WTC11 (cell line): Measurements from ENCODE around the gene CACNG7. TPM values are rescaled to one million over a fixed set of nuclear protein-coding genes. Genes with fewer than 3 reads are reported as not detected.

ENCODE experiments used
- ATAC-seq: fragments of 200-7000 bp; cut with Tn5 transposase; 2 replicates; pipeline ENCODE4 v1.10.0; 2021; ENCODE audit warnings: mild to moderate bottlenecking, moderate library complexity
- CTCF ChIA-PET: fragments of 300-600 bp; sonication (Branson Sonifier 250); formaldehyde crosslinking; loops from one replicate; lab custom pipeline; 2021; ENCODE audit warnings: antibody characterized with exemption; lab: Charles Lee
- POLR2A ChIA-PET: fragments of 350-600 bp; sonication (Branson Sonifier 250); formaldehyde crosslinking; loops from one replicate; lab custom pipeline; 2021; ENCODE audit warnings: antibody characterized with exemption; lab: Charles Lee
- DNase-seq: peaks from one replicate; pipeline ENCODE4 v3.0.0; 2021; ENCODE audit warnings: low spot score
- H3K27ac Mint-ChIP-seq: 2 replicates; pipeline ENCODE4 v1.8.0; 2021; ENCODE audit warnings: mixed read lengths
- H3K27me3 Mint-ChIP-seq: 2 replicates; pipeline ENCODE4 v1.8.0; 2021; ENCODE audit warnings: low read depth, mild to moderate bottlenecking, moderate library complexity, mixed read lengths
- H3K36me3 Mint-ChIP-seq: 2 replicates; pipeline ENCODE4 v1.8.0; 2021; ENCODE audit warnings: mixed read lengths
- H3K4me1 Mint-ChIP-seq: 2 replicates; pipeline ENCODE4 v1.8.0; 2022; ENCODE audit warnings: mixed read lengths
- H3K4me3 Mint-ChIP-seq: 2 replicates; pipeline ENCODE4 v1.8.0; 2021; ENCODE audit warnings: mild to moderate bottlenecking, moderate library complexity, mixed read lengths
- H3K9me3 Mint-ChIP-seq: 2 replicates; pipeline ENCODE4 v1.8.0; 2021; ENCODE audit warnings: mixed read lengths
- CREM ChIP-seq: sonication (generic); formaldehyde crosslinking; IDR thresholded peaks from 2 replicates; pipeline ENCODE4 v1.8.1; 2022; ENCODE audit warnings: mild to moderate bottlenecking, missing genetic modification reagents, moderate library complexity
- ELF4 ChIP-seq: sonication (generic); formaldehyde crosslinking; IDR thresholded peaks from 2 replicates; pipeline ENCODE4 v1.8.1; 2022; ENCODE audit warnings: low read depth, mild to moderate bottlenecking, moderate library complexity, missing genetic modification reagents
- OVOL2 ChIP-seq: fragments of 250-450 bp; sonication (Bioruptor Pico); IDR thresholded peaks from 2 replicates; pipeline ENCODE4 v1.9.0; 2021; ENCODE audit warnings: mild to moderate bottlenecking, borderline replicate concordance
- total RNA-seq: library from RNA; stranded (reverse); gene quantifications from 3 replicates; pipeline ENCODE4 v1.2.3, GENCODE V29; 2021
- TF ChIP-seq, protein P1 (sequence below): sonication (generic); formaldehyde crosslinking; IDR thresholded peaks from 2 replicates; pipeline ENCODE4 v1.8.0; 2022; ENCODE audit warnings: mild to moderate bottlenecking, missing genetic modification reagents
- TF ChIP-seq, protein P2 (sequence below): fragments of 250-450 bp; sonication (Bioruptor Pico); IDR thresholded peaks from 2 replicates; pipeline ENCODE4 v1.9.0; 2021; ENCODE audit warnings: moderate library complexity, mild to moderate bottlenecking, inconsistent platforms, borderline replicate concordance
- TF ChIP-seq, protein P3 (sequence below): fragments of 250-450 bp; sonication (Bioruptor Pico); IDR thresholded peaks from 2 replicates; pipeline ENCODE4 v1.9.0; 2021; ENCODE audit warnings: mild to moderate bottlenecking
- TF ChIP-seq, protein P4 (sequence below): sonication (generic); formaldehyde crosslinking; IDR thresholded peaks from 2 replicates; pipeline ENCODE4 v1.8.0; 2022; ENCODE audit warnings: mild to moderate bottlenecking, missing genetic modification reagents
- TF ChIP-seq, protein P5 (sequence below): fragments of 250-450 bp; sonication (Bioruptor Pico); conservative IDR thresholded peaks from 2 replicates; pipeline ENCODE4 v1.9.0; 2021; ENCODE audit warnings: mild to moderate bottlenecking
- TF ChIP-seq, protein P6 (sequence below): fragments of 250-450 bp; sonication (Bioruptor Pico); IDR thresholded peaks from 2 replicates; pipeline ENCODE4 v1.8.0; 2021; ENCODE audit warnings: mild to moderate bottlenecking

The CACNG7 gene
- total RNA-seq, 1 experiment from 2014 or later = 33.3 TPM

DNA sequence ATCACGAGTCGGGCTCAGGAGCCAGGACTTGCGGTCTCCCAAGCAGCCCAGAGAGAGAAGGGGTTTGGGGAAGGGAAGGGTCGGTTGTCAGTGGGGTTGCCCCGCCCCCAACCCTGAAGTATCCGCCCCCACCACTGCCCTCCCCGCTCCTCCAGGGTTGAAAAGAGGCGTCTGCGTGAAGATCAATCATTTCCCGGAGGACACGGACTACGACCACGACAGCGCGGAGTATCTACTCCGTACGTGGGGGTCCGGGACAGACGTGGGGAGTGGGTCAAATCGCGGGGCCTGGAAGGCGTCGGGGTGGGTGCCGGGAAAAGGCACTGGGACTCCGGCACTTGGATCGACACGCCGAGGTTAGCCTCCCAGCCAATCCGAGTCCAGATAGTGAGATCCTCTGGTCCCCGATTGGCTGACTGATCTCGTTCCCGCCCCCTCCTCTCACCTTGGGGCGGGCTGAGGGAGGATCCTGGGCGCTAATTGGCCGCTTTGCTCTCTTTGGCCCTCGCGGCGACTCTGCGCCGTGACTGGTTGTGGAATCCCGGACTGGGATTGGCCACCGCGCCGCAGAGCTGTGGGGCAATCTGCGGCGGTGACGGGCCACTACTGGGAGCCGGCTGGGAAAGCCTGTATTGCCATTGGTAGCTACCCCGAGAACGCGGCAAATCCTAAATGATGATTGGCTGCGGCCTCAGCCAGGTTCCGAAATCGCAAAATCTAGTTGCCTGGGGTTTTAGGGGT is 69.1 kb downstream of the CACNG7 start (continued):
- TF ChIP-seq, protein P1, sequence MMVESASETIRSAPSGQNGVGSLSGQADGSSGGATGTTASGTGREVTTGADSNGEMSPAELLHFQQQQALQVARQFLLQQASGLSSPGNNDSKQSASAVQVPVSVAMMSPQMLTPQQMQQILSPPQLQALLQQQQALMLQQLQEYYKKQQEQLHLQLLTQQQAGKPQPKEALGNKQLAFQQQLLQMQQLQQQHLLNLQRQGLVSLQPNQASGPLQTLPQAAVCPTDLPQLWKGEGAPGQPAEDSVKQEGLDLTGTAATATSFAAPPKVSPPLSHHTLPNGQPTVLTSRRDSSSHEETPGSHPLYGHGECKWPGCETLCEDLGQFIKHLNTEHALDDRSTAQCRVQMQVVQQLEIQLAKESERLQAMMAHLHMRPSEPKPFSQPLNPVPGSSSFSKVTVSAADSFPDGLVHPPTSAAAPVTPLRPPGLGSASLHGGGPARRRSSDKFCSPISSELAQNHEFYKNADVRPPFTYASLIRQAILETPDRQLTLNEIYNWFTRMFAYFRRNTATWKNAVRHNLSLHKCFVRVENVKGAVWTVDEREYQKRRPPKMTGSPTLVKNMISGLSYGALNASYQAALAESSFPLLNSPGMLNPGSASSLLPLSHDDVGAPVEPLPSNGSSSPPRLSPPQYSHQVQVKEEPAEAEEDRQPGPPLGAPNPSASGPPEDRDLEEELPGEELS = 0 out of 2 replicates have a peak, but pooled peaks have one; percentile 26
- 0 out of 2 replicates have a peak, but pooled peaks have one; percentile 29 for TF ChIP-seq CREM (CRISPR knock-in tag)
- TF ChIP-seq, protein P2, sequence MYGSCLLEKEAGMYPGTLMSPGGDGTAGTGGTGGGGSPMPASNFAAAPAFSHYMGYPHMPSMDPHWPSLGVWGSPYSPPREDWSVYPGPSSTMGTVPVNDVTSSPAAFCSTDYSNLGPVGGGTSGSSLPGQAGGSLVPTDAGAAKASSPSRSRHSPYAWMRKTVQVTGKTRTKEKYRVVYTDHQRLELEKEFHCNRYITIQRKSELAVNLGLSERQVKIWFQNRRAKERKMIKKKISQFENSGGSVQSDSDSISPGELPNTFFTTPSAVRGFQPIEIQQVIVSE (CRISPR knock-in tag) = no peak

DNA sequence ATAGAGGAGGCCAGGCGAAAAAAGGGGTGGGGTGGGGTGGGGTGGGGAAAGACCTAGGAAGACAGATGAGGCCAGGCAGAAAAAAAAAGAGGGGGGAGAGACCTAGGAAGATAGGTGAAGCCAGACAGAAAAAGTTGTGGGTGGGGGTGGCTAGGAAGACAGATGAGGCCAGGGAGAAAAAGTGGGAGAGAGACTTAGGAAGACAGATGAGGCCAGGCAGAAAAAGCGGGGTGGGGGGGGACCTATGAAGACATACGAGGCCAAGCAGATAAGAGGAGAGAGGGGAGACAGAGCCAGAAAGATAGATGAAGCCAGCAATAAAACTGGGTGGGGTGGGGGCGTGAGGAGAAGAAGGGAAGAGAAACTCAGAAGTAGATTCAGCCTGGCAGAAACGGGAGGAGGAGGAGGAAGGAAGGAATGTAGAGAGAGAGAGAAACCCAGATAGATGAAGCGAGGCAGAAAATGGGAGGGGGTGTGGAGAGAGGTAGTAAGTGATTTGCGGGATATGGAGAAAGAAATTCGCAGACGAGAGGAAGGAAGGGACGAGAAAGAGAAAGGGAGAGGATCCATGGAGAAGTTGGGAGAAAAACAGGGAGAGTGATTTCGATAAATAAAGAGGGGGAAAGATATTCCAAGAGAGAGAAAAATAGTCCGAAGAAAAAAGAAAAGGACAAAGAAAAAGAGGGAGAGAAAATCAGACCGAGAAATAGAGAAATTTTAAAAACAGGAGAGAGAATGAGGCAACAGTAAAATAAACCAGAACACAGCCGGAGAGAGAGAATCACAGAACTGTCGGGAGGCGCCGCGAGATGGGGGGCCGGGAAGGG is 70.1 kb downstream of the CACNG7 start:
- DNase-seq (no peak), ATAC-seq (no peak)
- peaks cover 4% of the 10 kb centered on the region; the same call in 1 of the 2 replicates for H3K27me3 Mint-ChIP-seq
- peak overlapping the region; percentile 95 for H3K27ac Mint-ChIP-seq
- H3K9me3 Mint-ChIP-seq = no peaks in the 10 kb centered on the region
- peaks cover 4% of the 10 kb centered on the region; the same call in 1 of the 2 replicates for H3K36me3 Mint-ChIP-seq
- H3K4me3 Mint-ChIP-seq = peak overlapping the region; percentile 93
- TF ChIP-seq, protein P3, sequence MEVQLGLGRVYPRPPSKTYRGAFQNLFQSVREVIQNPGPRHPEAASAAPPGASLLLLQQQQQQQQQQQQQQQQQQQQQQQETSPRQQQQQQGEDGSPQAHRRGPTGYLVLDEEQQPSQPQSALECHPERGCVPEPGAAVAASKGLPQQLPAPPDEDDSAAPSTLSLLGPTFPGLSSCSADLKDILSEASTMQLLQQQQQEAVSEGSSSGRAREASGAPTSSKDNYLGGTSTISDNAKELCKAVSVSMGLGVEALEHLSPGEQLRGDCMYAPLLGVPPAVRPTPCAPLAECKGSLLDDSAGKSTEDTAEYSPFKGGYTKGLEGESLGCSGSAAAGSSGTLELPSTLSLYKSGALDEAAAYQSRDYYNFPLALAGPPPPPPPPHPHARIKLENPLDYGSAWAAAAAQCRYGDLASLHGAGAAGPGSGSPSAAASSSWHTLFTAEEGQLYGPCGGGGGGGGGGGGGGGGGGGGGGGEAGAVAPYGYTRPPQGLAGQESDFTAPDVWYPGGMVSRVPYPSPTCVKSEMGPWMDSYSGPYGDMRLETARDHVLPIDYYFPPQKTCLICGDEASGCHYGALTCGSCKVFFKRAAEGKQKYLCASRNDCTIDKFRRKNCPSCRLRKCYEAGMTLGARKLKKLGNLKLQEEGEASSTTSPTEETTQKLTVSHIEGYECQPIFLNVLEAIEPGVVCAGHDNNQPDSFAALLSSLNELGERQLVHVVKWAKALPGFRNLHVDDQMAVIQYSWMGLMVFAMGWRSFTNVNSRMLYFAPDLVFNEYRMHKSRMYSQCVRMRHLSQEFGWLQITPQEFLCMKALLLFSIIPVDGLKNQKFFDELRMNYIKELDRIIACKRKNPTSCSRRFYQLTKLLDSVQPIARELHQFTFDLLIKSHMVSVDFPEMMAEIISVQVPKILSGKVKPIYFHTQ (CRISPR knock-in tag) = peak; percentile 53
- TF ChIP-seq, protein P4, sequence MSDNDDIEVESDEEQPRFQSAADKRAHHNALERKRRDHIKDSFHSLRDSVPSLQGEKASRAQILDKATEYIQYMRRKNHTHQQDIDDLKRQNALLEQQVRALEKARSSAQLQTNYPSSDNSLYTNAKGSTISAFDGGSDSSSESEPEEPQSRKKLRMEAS (CRISPR knock-in tag) = no peak
- TF ChIP-seq OVOL2 (CRISPR knock-in tag) = no peak
- TF ChIP-seq, protein P5, sequence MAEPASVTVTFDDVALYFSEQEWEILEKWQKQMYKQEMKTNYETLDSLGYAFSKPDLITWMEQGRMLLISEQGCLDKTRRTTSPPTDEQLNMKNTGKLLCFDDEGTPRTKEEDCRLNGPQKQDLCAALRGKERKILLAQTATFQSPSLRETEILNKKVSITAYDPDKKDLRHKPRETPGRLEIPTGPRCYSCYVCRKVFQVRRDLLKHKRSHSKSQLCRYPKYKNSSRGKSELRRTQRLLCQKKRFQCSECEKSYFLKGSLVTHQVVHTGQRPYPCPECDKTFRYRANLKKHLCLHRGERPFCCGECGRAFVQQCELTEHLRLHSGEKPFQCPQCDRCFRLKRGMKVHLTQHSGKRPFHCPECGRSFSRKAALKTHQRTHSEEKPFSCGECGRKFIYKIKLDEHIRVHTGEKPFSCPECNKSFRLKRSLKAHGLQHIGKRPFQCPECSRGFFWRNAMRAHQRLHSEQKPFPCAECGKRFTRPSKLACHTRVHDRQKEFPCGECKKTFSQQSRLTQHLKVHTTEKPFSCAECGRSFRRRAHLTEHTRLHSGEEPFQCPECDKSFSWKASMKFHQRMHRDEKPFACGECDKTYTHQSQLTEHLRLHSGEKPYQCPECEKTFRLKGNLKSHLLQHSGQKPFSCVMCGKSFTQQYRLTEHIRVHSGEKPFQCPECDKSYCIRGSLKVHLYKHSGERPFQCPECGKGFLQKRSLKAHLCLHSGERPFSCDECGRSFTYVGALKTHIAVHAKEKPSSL (CRISPR knock-in tag) = no peak
- no peak for TF ChIP-seq ELF4 (CRISPR knock-in tag)
- TF ChIP-seq, protein P6, sequence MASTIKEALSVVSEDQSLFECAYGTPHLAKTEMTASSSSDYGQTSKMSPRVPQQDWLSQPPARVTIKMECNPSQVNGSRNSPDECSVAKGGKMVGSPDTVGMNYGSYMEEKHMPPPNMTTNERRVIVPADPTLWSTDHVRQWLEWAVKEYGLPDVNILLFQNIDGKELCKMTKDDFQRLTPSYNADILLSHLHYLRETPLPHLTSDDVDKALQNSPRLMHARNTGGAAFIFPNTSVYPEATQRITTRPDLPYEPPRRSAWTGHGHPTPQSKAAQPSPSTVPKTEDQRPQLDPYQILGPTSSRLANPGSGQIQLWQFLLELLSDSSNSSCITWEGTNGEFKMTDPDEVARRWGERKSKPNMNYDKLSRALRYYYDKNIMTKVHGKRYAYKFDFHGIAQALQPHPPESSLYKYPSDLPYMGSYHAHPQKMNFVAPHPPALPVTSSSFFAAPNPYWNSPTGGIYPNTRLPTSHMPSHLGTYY (CRISPR knock-in tag) = 0 out of 2 replicates have a peak, but pooled peaks have one; percentile 62
- H3K4me1 Mint-ChIP-seq = peaks cover 15% of the 10 kb centered on the region
- POLR2A ChIA-PET = interaction anchor here (0.9 to 2.8 kb wide), 10 partner anchors 20 to 117 kb away, joined by 3 to 35 read pairs (median 10); partner anchors contain the start of gene MYADM
- CTCF ChIA-PET = interaction anchor here (0.9 to 3.2 kb wide), 13 partner anchors 22 to 186 kb away, joined by 3 to 44 read pairs (median 12); no protein-coding TSS in a partner anchor
